ENCODE results near the gene MIGA1. TPM values are rescaled to one million over a fixed set of nuclear protein-coding genes. Genes with fewer than 3 reads are reported as not detected.

Gene MIGA1
- polyA plus RNA-seq, 2 of the 4 experiments (the other 2 are of a cell fraction): 6.5 to 7.4 TPM

DNA sequence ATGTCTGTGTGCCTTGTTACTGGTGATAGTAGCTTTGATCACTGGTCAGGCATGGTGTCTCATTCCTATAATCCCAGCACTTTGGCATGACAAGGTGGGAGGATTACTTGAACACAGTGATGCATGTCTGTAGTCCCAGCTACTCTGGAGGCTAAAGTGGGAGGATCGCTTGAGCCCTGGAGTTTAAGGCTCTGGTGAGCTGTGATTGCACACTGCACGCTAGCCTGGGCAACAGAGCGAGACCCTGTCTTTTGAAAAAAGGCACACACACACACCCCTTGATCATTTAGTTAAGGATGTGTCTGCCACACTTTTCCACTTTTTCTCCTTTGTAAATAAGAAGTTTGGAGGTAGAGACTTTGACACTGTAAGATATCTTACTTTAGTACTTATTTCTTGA, 15.1 kb downstream of the MIGA1 start:
- POLR2A ChIA-PET: no interaction called here
- DNase-seq (ENCODE audit: low read depth in 1 of 2, low spot score in 1 of 2) (no peak), FAIRE-seq (no peak), ATAC-seq (no peak)
- no peaks in the 10 kb centered on the region for H3K9me3 ChIP-seq
- no peak for TF ChIP-seq CBX8 (IDR thresholded peaks at IDR 0.05)
- no peak for TF ChIP-seq HOXB5 (CRISPR knock-in tag; IDR thresholded peaks at IDR 0.05)
- TF ChIP-seq BHLHE40 (IDR thresholded peaks at IDR 0.05; ENCODE audit: low read depth, low read length): no peak
- TF ChIP-seq ZC3H11A (IDR thresholded peaks at IDR 0.05): no peak
- no peak for TF ChIP-seq ESRRA (IDR thresholded peaks at IDR 0.05; ENCODE audit: borderline replicate concordance, low read length)
- no peak for TF ChIP-seq CBX2 (IDR thresholded peaks at IDR 0.05; ENCODE audit: borderline replicate concordance, low read depth)
- TF ChIP-seq CEBPB (IDR thresholded peaks at IDR 0.05): no peak
- no peak for TF ChIP-seq JUN (IDR thresholded peaks at IDR 0.05)
- no peak for TF ChIP-seq REST (IDR thresholded peaks at IDR 0.05)
- no peak for TF ChIP-seq TFCP2L1 (CRISPR knock-in tag; IDR thresholded peaks at IDR 0.05)
- 100% methylated on average over 3 of the region's 3 CpGs for WGBS (ENCODE audit: missing lambda C conversion rate)
- H3K4me3 ChIP-seq: no peak overlapping the region
- no peak overlapping the region for H3K4me2 ChIP-seq
- H3K4me1 ChIP-seq: no peaks in the 10 kb centered on the region
- CTCF ChIA-PET: no interaction called here
- no peak overlapping the region for H3K27ac ChIP-seq

DNA sequence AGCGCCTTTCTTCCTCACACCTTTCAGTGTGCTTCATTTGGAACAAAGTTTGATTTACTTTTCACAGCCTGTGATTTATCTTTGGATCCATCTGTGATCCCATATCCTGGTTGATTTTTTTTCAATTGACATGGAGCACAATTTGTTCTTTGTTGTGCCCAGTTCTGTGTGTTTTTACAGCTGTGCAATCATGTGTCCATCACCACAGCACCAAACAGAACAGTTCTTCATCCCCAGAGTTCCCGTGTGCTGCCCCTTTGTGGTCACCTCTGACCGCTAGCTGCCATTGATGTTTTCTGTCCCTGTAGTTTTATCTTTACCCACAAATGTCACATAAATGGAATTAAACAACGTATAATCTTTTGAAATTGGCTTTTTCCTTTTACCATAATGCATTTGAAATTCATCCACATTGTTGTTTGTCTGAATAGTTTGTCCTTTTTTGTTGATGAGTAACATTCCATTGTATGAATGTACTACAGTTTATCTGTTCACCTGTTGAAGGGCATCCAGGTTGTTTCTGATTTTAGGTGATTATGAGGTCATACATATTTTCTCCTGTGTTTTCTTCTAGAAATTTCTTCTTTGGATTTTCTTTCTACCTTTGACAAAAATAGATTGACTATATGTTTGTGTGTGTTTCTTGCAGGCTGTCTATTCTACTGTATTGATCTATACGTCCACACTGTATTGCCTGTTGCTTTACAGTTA, 17.4 kb downstream of the MIGA1 start:
- FAIRE-seq: no peak
- DNase-seq (ENCODE audit: low read depth in 1 of 2, low spot score in 1 of 2): no peak
- H3K27ac ChIP-seq: no peak overlapping the region
- H3K4me3 ChIP-seq: no peak overlapping the region
- ChIA-PET POLR2A (no interaction called here), CTCF (interaction anchor here (0.6 to 1.2 kb wide), 2 partner anchors 17 to 22 kb away, joined by 3 read pairs; partner anchors contain the start of gene MIGA1)
- H3K9me3 ChIP-seq: no peaks in the 10 kb centered on the region
- H3K4me1 ChIP-seq: peaks cover 3% of the 10 kb centered on the region; the same call in 1 of the 3 replicates
- no peak for ATAC-seq
- 72% methylated on average over 5 of the region's 5 CpGs for WGBS (ENCODE audit: missing lambda C conversion rate)
- TF ChIP-seq ZSCAN20 (CRISPR knock-in tag; IDR thresholded peaks at IDR 0.05) (no peak), MAZ (IDR thresholded peaks at IDR 0.05; ENCODE audit: borderline replicate concordance, low read depth, low read length) (no peak), EHMT2 (IDR thresholded peaks at IDR 0.05; ENCODE audit: low read depth) (no peak), RAD21 (conservative IDR thresholded peaks at IDR 0.05 in 1 of 2, IDR thresholded peaks at IDR 0.05 in 1 of 2) (0 out of 5 replicates have a peak, but pooled peaks of 1 of the 2 experiments have one; percentile 6), JUNB (IDR thresholded peaks at IDR 0.05) (no peak)
- TF ChIP-seq, protein P1, sequence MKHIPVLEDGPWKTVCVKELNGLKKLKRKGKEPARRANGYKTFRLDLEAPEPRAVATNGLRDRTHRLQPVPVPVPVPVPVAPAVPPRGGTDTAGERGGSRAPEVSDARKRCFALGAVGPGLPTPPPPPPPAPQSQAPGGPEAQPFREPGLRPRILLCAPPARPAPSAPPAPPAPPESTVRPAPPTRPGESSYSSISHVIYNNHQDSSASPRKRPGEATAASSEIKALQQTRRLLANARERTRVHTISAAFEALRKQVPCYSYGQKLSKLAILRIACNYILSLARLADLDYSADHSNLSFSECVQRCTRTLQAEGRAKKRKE (CRISPR knock-in tag; IDR thresholded peaks at IDR 0.05; ENCODE audit: low read depth): no peak
- no peak overlapping the region for H3K4me2 ChIP-seq

- no peaks in the 10 kb centered on the region for H3K9me3 ChIP-seq
- peaks cover 7% of the 10 kb centered on the region; the same call in 1 of the 3 replicates for H3K4me1 ChIP-seq
- TF ChIP-seq ESRRA (IDR thresholded peaks at IDR 0.05; ENCODE audit: borderline replicate concordance, low read length) (no peak), TFCP2L1 (CRISPR knock-in tag; IDR thresholded peaks at IDR 0.05) (no peak), BHLHE40 (IDR thresholded peaks at IDR 0.05; ENCODE audit: low read depth, low read length) (no peak), ZFP36 (IDR thresholded peaks at IDR 0.05; ENCODE audit: borderline replicate concordance, partially characterized antibody) (no peak), HDAC2 (IDR thresholded peaks at IDR 0.05) (no peak), CEBPB (IDR thresholded peaks at IDR 0.05) (no peak), FOSB (CRISPR knock-in tag; IDR thresholded peaks at IDR 0.05) (no peak), HMGXB4 (CRISPR knock-in tag; IDR thresholded peaks at IDR 0.05; ENCODE audit: borderline replicate concordance) (no peak), EHMT2 (IDR thresholded peaks at IDR 0.05; ENCODE audit: low read depth) (no peak), HOXB5 (CRISPR knock-in tag; IDR thresholded peaks at IDR 0.05) (no peak), JUNB (IDR thresholded peaks at IDR 0.05) (no peak), KDM1A (IDR thresholded peaks at IDR 0.05; ENCODE audit: low read depth) (no peak)
- TF ChIP-seq, protein P1 (CRISPR knock-in tag; IDR thresholded peaks at IDR 0.05; ENCODE audit: low read depth): no peak
- ChIA-PET POLR2A (no interaction called here), CTCF (interaction anchor here (1.2 kb wide), 1 partner anchor 18 kb away, joined by 3 read pairs; the partner anchor contains the start of gene MIGA1)
- DNase-seq (ENCODE audit: low read depth in 1 of 2, low spot score in 1 of 2) (no peak), FAIRE-seq (no peak), ATAC-seq (no peak)
- no peak overlapping the region for H3K4me2 ChIP-seq
- no peak overlapping the region for H3K27ac ChIP-seq
- no peak overlapping the region for H3K4me3 ChIP-seq
These were observed 18.5 kb downstream of the MIGA1 start for GRCh38 chr1:77797991-77798390.
